Vagina (tissue), 2 donors: ENCODE results near the gene TRPV2. TPM values are rescaled to one million over a fixed set of nuclear protein-coding genes. Genes with fewer than 3 reads are reported as not detected.

Source experiments
- DNase-seq, 2 donors: peaks; one replicate each; pipeline ENCODE4 v3.0.0-alpha.2; 2017; ENCODE audit errors: extremely low spot score in 2 of 2
- H3K27ac ChIP-seq: fragments of 200-600 bp; sonication (generic); one replicate; pipeline ENCODE4 v1.5.1; 2019
- H3K27me3 ChIP-seq: fragments of 200-600 bp; sonication (generic); one replicate; pipeline ENCODE4 v1.5.1; 2019
- H3K36me3 ChIP-seq, 2 donors: fragments of 200-600 bp; sonication (generic); one replicate each; pipeline ENCODE4 v1.5.1; 2017 to 2019
- H3K4me1 ChIP-seq: fragments of 200-600 bp; sonication (generic); one replicate; pipeline ENCODE4 v1.5.1; 2019
- H3K4me3 ChIP-seq, 2 donors: fragments of 200-600 bp; sonication (generic); 1 replicate in 1 of 2; 2 replicates in 1 of 2; pipeline ENCODE4 v1.5.1; 2016 to 2019
- H3K9me3 ChIP-seq: fragments of 200-600 bp; sonication (generic); one replicate; pipeline ENCODE4 v1.5.1; 2019
- POLR2A ChIP-seq, 2 donors: fragments of 450-650 bp; IDR thresholded peaks; one replicate each; pipeline ENCODE4 v1.6.1; 2017; ENCODE audit warnings: antibody characterized with exemption in 2 of 2, mild to moderate bottlenecking in 2 of 2, moderate library complexity in 2 of 2
- POLR2AphosphoS5 ChIP-seq, 2 donors: sonication (generic); formaldehyde crosslinking; IDR thresholded peaks; one replicate each; pipeline ENCODE4 v1.9.0; 2017; ENCODE audit warnings: antibody characterized with exemption in 2 of 2, mild to moderate bottlenecking in 2 of 2, low read depth in 1 of 2; ENCODE audit not compliant: insufficient read depth in 1 of 2
- intact Hi-C: fragments of 100-400 bp; cut with DNase I; formaldehyde crosslinking; loops from one replicate; pipeline ENCODE4 v1.15.1; 2023
- small RNA-seq: library from RNA; depleted of rRNA; stranded (forward); fragments of <200 nt; gene quantifications from one replicate; pipeline ENCODE3, GENCODE V24; 2016
- total RNA-seq: library from RNA; depleted of rRNA; stranded (reverse); fragments of >200 nt; gene quantifications from one replicate; pipeline ENCODE4 v1.2.3, GENCODE V29; 2016
- TF ChIP-seq, protein P1 (sequence below), 3 experiments: fragments of 450-650 bp in 2 of 3; fragments of 200-600 bp in 1 of 3; sonication (generic) in 1 of 3; IDR thresholded peaks; one replicate each; pipeline ENCODE4 v1.5.1; 2017 to 2019; ENCODE audit warnings: antibody characterized with exemption in 3 of 3, mild to moderate bottlenecking in 2 of 3, moderate library complexity in 2 of 3

Gene TRPV2
- total RNA-seq, 1 donor from 2014 or later: 22.3 TPM

DNA sequence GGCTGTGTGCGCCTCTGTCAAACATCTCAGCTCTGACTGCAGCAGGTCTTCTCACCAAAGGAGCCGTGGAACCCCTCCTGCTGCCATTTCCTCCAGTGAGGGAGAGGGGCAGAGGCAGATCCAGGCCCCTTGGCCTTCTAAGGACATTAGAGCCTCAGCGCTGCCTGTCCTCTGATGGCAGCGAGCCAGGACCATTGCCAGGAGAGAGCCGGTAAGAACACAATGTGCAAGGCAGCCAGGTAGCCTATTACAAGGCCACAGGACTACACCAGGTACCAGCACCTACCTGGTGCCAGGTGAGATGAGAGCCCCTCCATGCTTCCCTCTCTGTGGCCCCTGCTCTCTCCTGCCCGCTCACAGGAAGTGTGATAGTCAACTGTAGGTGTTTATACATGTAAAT lies 65.6 kb downstream of the TRPV2 start:
- H3K4me1 ChIP-seq: peaks cover 41% of the 10 kb centered on the region
- DNase-seq: no peak
- no peaks in the 10 kb centered on the region for H3K9me3 ChIP-seq
- no peaks in the 10 kb centered on the region for H3K36me3 ChIP-seq
- no peak overlapping the region for H3K27ac ChIP-seq
- no peak overlapping the region for H3K4me3 ChIP-seq
- intact Hi-C loops: no loop called here
- no peaks in the 10 kb centered on the region for H3K27me3 ChIP-seq
- TF ChIP-seq, protein P1, sequence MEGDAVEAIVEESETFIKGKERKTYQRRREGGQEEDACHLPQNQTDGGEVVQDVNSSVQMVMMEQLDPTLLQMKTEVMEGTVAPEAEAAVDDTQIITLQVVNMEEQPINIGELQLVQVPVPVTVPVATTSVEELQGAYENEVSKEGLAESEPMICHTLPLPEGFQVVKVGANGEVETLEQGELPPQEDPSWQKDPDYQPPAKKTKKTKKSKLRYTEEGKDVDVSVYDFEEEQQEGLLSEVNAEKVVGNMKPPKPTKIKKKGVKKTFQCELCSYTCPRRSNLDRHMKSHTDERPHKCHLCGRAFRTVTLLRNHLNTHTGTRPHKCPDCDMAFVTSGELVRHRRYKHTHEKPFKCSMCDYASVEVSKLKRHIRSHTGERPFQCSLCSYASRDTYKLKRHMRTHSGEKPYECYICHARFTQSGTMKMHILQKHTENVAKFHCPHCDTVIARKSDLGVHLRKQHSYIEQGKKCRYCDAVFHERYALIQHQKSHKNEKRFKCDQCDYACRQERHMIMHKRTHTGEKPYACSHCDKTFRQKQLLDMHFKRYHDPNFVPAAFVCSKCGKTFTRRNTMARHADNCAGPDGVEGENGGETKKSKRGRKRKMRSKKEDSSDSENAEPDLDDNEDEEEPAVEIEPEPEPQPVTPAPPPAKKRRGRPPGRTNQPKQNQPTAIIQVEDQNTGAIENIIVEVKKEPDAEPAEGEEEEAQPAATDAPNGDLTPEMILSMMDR (IDR thresholded peaks at IDR 0.05): no peak
- TF ChIP-seq POLR2A (IDR thresholded peaks at IDR 0.05) (no peak), POLR2AphosphoS5 (IDR thresholded peaks at IDR 0.05; ENCODE audit: insufficient read depth in 1 of 2, low read depth in 1 of 2) (no peak)

DNA sequence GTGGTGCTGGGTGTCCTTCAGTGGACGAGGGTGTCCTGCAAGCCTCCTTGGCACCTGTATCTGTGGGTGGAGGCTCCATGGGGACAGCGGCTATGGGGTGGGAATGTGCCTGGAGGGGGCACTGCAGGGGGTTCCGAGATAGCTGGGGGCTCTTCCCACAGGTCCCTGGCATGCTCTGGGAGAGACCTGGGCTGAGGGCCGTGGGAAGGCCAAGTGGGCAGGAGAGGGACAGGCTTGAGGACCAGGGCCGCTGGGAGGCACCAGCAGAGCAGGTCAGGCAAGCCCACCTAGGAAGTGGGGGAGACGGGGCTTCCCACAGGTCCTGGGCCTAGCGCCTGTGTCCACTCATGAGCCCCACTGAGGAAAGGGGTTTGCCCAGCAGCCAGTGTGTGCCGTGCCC lies 66.9 kb downstream of the TRPV2 start:
- H3K4me1 ChIP-seq: peaks cover 49% of the 10 kb centered on the region
- intact Hi-C loops: no loop called here
- TF ChIP-seq, protein P1 (IDR thresholded peaks at IDR 0.05): no peak
- TF ChIP-seq POLR2AphosphoS5 (IDR thresholded peaks at IDR 0.05; ENCODE audit: insufficient read depth in 1 of 2, low read depth in 1 of 2) (no peak), POLR2A (IDR thresholded peaks at IDR 0.05) (no peak)

DNA sequence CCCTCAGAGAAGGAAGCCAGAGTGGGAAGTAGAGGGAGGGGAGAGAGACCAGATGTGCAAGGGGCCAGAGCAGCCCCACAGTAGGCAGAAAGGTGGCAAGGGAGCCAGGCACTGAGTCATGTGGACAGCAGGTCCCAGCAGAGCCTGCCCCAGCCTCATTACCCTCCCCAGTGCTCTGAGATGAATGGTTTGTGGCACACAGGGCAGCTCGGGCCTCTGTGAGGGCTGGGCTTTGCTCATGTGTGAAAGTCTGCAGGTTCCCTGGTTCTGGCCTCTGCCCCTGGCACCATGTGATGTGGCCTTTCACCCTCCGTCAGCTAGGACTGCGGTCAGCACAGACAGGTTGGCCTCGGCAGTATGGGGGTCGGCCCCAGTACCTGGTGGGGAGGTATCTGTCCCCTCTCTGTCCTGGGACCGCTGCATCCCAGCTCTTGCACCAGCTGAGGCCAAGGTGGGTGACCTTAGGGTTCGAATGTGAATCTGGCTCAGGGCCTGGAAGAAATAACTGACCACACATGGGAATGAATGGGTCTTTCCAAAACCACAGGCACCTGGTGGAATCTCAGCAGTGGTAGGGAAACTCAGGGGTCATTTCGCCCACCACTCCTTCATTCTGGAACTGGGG lies 67.8 kb downstream of the TRPV2 start:
- DNase-seq: no peak
- H3K36me3 ChIP-seq: no peaks in the 10 kb centered on the region
- H3K4me3 ChIP-seq: no peak overlapping the region
- H3K4me1 ChIP-seq: peaks cover 41% of the 10 kb centered on the region
- no peak overlapping the region for H3K27ac ChIP-seq
- no peaks in the 10 kb centered on the region for H3K9me3 ChIP-seq
- H3K27me3 ChIP-seq: no peaks in the 10 kb centered on the region
- intact Hi-C loops: no loop called here
- TF ChIP-seq, protein P1 (IDR thresholded peaks at IDR 0.05): no peak
- no peak for TF ChIP-seq POLR2AphosphoS5 (IDR thresholded peaks at IDR 0.05; ENCODE audit: insufficient read depth in 1 of 2, low read depth in 1 of 2)
- TF ChIP-seq POLR2A (IDR thresholded peaks at IDR 0.05): no peak

More for the DNA sequence above, 66.9 kb downstream of the TRPV2 start:
- Histone ChIP-seq H3K4me3 (no peak overlapping the region), H3K9me3 (no peaks in the 10 kb centered on the region), H3K27ac (no peak overlapping the region), H3K36me3 (no peaks in the 10 kb centered on the region), H3K27me3 (no peaks in the 10 kb centered on the region)
- DNase-seq: no peak

DNA sequence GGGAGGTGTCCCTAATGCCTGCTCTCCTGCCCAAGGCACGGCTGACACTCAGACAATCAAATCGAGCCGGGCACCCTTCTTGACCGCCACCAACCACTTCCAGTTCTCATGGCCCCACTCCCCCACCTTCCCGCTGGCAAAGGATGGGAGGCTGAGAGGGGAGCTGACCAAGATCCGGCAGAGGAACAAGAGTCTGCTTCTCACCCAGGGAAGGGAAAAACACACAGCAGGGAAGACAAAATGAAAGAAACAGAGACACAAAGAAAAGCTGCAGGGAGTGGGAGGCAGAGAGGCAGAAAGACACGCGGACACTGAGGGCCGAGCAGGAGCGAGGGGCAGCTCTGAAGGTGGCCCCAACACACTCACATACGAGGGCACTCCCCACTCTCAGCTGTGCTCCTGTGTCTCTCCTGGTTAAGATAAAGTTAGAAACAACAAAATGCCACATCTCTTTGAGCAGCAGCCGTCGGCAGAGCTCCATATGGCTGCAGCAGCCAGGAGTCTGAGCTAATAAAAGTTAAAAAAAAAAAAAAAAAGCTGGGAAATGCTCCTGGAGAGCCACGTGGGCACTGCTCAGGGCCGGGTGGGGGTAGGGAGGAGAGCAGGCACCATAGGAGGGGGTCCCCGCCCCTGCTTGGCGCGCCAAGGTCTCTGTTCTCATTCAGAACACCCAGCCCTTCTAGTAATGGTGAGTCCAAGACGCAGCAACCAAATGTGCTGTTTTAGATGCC lies 69.2 kb downstream of the TRPV2 start:
- H3K27me3 ChIP-seq: no peaks in the 10 kb centered on the region
- H3K4me3 ChIP-seq: peak overlapping the region; percentile 31 to 38
- TF ChIP-seq POLR2A (IDR thresholded peaks at IDR 0.05): no peak
- TF ChIP-seq POLR2AphosphoS5 (IDR thresholded peaks at IDR 0.05; ENCODE audit: insufficient read depth in 1 of 2, low read depth in 1 of 2): peak in 1 of 2 donors; percentile 18
- peaks cover 26% of the 10 kb centered on the region for H3K4me1 ChIP-seq
- intact Hi-C loops: no loop called here
- no peaks in the 10 kb centered on the region for H3K9me3 ChIP-seq
- no peaks in the 10 kb centered on the region for H3K36me3 ChIP-seq
- peak overlapping the region; percentile 87 for H3K27ac ChIP-seq
- DNase-seq: no peak

Small RNA genes within 50 kb of the gene (small RNA-seq; reads per million reads assigned to genes)
- gene SNORD49A: not detected
- gene SNORD65: not detected

Other genes with a start within 250 kb of the TRPV2 start
- 175 TPM for gene NCOR1, start 200.0 kb upstream of the TRPV2 start, total RNA-seq
- 65.8 TPM for gene PIGL, start 198.4 kb upstream of the TRPV2 start, total RNA-seq
- gene CENPV, start 62.1 kb upstream of the TRPV2 start, total RNA-seq: 4.2 TPM
- gene UBB, start 34.5 kb upstream of the TRPV2 start, total RNA-seq: 625 TPM
- 1.7 TPM for gene LRRC75A, start 76.6 kb downstream of the TRPV2 start, total RNA-seq
- 5.9 TPM for gene ZNF287, start 153.6 kb downstream of the TRPV2 start, total RNA-seq
- 15.5 TPM for gene ZNF624, start 238.3 kb downstream of the TRPV2 start, total RNA-seq